GM12864 (cell line): ENCODE data around the gene SYNGR4.
A peak's percentile ranks its signal among the peaks of the same experiment; 100 is the strongest.

Experiments used
- DNase-seq: peaks from one replicate; pipeline ENCODE4 v3.0.0-alpha.2; 2011; ENCODE audit warnings: low read depth
- H3K4me3 ChIP-seq: 2 replicates; pipeline ENCODE4 v1.5.1; 2011; ENCODE audit warnings: mild to moderate bottlenecking, low read depth, low read length, control low read depth
- CTCF ChIP-seq: IDR thresholded peaks from 2 replicates; pipeline ENCODE4 v1.5.1; 2011; ENCODE audit warnings: low read depth, mild to moderate bottlenecking, moderate library complexity, low read length, control low read depth, inconsistent platforms; ENCODE audit errors: missing control alignments

Gene SYNGR4

DNA sequence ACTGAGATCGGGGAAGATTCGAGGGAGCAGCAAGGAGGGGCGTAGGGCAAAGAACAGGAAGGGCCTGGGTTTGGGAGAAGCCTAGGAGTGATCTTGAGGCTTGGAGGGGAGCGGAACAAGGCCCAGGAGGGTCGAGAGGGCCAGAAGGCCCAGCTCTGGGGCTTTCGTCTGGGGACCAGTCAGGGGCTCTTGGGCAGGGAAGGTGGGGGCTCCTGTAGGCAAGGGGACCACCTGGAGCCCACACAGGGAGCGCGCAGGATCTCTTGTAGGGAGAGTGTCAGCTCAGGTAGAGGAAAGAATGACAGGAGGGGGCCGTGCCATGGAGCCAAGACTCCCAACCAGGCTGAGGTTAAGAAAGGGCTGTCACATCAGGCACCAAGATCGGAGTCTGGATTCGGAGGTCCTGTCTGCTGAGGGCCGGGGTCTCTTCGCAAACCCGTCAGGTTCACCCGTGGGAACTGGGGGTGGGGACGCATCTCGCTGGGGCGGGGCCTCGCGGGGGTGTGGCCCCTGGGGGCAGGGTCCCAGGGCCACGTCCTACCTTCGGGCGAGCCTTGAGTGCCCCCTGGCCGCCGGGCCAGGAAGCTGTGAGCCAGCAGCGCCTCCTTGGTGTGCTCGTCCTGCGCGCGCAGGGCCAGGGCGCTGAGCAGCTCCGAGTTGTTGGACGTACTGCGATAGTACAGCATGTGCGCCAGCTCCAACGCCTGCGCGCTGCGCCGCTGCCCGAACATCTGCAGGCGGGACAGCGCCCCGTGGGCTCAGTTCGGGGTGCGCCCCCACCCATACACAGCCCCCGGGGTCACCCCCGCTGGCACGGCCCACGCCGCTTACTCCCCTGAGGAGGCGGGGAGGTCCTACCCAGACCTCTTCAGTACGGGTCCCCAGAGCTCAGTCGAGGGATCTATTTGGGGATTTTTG, 30.4 kb upstream of the SYNGR4 start:
- peak; percentile 86 for TF ChIP-seq CTCF
- peak; percentile 80 for DNase-seq
- peak overlapping the region; percentile 88 for H3K4me3 ChIP-seq

DNA sequence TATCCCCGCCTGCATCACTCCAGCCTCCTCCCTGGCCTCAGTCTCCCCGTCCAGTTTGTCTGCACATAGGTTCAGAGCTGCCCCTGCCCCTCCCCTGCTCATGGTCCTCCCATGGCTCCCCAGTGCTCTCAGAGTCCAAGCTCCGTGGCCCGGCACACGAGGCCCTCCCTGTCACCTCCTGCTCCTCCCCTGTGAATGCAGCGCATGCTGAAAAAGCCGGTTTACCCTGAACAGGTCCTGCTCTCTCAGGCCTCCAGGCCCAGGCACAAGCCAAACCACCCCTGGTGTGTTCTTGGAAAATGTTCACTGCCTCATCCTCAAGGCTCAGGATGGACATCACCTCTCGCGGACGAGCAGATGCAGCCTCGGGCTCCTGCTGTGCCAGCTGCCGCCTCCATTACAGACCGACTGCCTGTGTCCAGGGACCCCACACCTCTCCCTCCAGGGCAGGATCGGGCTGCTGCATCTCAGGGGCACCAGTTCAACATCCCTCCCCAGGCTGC, 25.9 kb upstream of the SYNGR4 start:
- no peak for DNase-seq
- H3K4me3 ChIP-seq: no peak overlapping the region
- TF ChIP-seq CTCF: no peak

- no peak overlapping the region for H3K4me3 ChIP-seq
- DNase-seq: no peak
- TF ChIP-seq CTCF: no peak
Measured at GRCh38 chr19:48338802-48339503, 25.2 kb upstream of the SYNGR4 start.

DNA sequence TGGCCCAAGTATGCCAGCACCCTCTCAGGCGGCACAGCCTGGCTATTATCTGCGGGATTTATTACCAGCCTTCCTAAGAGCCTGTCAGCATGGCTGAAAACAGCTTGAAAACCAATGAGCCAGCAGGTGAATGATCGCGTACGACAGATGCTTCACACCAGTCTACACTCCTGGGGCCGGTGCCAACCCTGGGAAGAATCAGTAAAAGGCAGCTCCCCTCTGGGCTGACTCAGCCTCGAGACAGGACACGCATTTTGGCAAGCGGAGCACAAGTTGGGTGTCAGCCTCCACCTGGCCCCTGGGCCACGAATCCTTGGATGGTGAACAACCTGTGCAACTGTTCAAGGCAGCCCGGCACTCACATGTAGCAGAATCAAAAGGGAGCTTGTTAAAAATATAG, 23.2 kb upstream of the SYNGR4 start:
- H3K4me3 ChIP-seq: no peak overlapping the region
- no peak for TF ChIP-seq CTCF
- no peak for DNase-seq

DNA sequence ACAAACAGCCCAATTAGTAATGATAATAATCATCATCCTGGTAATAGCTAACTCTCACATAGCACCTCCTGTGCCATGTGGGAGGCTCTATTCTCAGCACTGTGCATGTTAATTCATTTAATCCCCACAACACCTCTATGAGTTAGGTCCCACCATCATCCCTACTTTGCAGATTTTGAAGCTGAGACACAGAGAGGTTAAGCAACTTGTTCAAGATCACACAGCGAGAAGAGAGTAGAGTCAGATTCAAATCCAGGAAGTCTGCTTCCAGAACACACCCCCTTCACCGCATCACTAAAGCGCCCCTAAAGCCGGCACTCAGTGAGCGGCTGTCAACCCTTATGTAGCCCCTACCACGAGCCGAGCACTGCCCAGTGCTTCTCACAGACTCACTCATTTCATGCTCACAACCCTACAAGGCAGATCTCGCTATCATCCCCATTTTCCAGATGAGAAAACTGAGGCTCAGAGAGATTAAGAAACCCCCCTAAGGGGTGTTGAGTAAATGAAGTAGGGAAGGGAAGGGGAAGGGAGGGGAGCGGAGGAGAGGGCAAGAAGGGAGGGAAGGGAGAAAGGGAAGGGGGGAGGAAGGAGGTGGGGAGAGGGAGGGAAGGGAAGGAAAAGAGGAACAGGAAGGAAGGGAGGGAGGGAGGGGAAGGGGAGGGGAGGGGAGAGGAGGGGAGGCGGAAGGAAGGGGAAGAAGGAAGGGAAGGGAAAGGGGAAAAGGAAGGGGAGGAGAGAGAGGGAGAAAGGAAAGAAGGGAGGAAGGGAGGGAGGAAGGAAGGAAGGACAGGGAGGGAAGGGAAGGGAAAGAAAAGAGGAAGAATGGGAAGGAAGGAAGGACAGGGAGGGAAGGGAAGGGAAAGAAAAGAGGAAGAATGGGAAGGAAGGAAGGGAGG, 22.4 kb upstream of the SYNGR4 start:
- H3K4me3 ChIP-seq: no peak overlapping the region
- TF ChIP-seq CTCF: no peak
- no peak for DNase-seq

GRCh38 chr19:48342414-48342738, 21.8 kb upstream of the SYNGR4 start:
- DNase-seq: no peak
- TF ChIP-seq CTCF: no peak
- no peak overlapping the region for H3K4me3 ChIP-seq
